GM10266 (cell line): ENCODE results near the gene ERICH6.

ENCODE experiments used
- DNase-seq: peaks from one replicate; pipeline ENCODE4 v3.0.0; 2012; ENCODE audit errors: extremely low spot score
- TF ChIP-seq, protein P1 (sequence below): IDR thresholded peaks from 2 replicates; pipeline ENCODE4 v1.5.1; 2012; ENCODE audit warnings: mild to moderate bottlenecking, low read depth; ENCODE audit not compliant: control insufficient read depth, insufficient read depth; ENCODE audit errors: missing control alignments

Gene ERICH6

DNA sequence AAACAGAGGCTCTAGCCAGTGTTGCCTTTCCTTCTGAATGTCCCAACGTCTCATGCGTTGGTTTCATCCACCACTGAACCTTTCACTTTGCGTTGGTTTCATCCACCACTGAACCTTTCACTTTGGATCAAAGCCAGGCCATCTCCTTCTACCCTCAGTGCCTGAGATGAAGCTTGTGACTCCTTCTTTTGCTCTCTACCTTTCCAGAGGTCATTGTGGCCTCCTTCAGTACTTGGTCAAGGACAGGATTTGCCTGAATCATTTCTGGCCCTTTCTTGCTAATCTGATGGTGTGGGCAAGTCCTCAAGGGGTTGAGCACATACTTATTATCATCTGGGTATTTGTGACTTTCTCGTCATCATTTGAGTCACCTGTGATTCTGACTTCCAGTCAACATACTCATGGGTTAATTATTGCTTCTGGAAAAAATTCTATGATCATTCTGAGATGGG lies 50.6 kb downstream of the ERICH6 start:
- TF ChIP-seq, protein P1, sequence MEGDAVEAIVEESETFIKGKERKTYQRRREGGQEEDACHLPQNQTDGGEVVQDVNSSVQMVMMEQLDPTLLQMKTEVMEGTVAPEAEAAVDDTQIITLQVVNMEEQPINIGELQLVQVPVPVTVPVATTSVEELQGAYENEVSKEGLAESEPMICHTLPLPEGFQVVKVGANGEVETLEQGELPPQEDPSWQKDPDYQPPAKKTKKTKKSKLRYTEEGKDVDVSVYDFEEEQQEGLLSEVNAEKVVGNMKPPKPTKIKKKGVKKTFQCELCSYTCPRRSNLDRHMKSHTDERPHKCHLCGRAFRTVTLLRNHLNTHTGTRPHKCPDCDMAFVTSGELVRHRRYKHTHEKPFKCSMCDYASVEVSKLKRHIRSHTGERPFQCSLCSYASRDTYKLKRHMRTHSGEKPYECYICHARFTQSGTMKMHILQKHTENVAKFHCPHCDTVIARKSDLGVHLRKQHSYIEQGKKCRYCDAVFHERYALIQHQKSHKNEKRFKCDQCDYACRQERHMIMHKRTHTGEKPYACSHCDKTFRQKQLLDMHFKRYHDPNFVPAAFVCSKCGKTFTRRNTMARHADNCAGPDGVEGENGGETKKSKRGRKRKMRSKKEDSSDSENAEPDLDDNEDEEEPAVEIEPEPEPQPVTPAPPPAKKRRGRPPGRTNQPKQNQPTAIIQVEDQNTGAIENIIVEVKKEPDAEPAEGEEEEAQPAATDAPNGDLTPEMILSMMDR = no peak

DNA sequence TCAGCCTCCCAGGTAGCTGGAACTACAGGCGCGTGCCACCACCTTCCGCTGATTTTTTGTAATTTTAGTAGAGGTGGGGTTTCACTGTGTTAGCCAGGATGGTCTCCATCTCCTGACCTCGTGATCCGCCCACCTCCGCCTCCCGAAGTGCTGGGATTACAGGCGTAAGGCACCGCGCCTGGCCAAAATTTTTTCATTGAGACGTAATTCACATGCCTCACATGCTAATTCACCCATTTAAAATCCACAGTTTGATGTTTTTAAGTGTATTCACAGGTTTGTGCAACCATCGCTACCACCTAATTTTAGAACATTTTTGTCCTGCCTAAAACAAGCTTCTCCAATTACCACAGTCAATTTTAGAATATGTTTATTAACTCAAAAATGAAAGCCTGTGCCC lies 63.5 kb downstream of the ERICH6 start:
- no peak for DNase-seq
- TF ChIP-seq, protein P1 = no peak

More for the DNA sequence above, 50.6 kb downstream of the ERICH6 start:
- DNase-seq = no peak

DNA sequence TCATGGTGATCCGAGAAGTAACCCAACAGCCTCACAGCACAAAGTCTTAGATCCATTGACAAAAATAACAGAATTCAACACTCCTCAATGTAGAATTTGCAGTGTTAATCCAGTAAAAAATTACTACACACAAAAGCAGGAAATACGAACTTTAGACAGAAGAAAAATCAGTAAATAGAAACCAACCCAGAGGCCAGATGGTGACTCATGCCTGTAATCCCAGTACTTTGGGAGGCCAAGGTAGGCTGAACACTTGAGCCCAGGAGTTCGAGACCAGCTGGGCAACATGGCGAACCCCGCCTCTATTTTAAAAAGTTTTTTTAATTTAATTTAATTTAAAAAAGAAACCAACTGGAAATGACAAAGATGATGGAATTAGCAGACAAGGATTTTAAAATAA lies 64.5 kb downstream of the ERICH6 start:
- TF ChIP-seq, protein P1 = no peak
- DNase-seq = no peak

DNA sequence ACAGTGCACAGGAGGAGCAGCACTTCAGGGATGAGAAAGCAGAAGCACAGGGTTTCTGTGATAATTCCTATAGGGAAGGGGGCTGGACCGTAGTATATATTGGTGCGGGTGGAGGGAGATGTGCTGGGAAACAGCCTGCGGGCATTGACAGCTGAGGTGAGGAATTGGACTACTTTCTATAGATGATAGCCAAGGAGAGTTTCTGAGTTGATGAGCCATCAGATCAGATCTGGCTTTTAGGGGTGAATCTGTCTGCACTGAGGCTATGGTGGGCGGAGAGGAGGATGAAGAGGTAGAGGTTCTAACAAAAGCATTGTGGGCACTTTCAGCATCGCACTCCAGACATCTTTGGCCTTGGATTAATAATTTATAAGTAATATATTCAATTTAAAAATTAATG lies 67.5 kb downstream of the ERICH6 start:
- TF ChIP-seq, protein P1 = no peak

DNA sequence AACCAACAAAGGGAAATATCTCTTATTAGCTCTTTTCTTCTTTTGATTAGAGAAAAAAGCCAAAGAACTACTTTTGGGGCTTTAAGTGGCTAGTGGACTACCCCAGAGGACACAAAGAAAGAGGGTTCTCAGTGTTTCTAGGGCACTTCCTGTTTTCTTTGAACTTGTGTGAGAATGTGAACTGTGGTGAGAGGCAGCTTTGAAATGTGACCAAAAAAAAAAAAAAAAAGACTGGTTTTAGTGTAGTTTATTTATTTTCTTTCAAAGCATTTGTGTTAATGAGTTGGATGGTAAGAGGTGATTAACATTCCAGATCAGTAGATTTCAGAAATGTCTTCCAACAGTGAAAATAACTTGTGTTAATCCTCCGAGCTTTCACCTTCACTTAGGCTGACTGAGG lies 68.2 kb downstream of the ERICH6 start:
- TF ChIP-seq, protein P1 = no peak
- peak; percentile 47 for DNase-seq

More for the DNA sequence above, 67.5 kb downstream of the ERICH6 start:
- DNase-seq = no peak

DNA sequence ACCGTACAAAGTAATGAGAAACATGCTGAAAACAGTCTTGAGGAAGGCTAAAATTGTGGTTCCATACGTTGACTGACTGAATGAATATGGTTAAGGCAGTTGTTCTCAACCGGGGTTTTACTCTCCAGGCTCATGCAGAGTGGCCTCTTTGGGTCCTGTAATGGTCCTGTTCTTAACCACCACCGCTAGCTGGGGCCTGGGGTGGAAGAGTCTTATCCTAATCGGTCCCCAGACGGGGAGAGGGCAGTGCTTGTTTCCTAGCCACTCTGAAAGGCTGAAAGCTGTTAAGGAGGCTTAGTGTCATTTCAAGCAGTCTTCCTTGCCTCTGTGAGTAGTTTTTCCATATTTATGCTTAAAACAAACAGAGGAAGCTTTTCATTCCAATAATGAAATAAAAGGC lies 68.6 kb downstream of the ERICH6 start:
- DNase-seq = no peak
- TF ChIP-seq, protein P1 = no peak

DNA sequence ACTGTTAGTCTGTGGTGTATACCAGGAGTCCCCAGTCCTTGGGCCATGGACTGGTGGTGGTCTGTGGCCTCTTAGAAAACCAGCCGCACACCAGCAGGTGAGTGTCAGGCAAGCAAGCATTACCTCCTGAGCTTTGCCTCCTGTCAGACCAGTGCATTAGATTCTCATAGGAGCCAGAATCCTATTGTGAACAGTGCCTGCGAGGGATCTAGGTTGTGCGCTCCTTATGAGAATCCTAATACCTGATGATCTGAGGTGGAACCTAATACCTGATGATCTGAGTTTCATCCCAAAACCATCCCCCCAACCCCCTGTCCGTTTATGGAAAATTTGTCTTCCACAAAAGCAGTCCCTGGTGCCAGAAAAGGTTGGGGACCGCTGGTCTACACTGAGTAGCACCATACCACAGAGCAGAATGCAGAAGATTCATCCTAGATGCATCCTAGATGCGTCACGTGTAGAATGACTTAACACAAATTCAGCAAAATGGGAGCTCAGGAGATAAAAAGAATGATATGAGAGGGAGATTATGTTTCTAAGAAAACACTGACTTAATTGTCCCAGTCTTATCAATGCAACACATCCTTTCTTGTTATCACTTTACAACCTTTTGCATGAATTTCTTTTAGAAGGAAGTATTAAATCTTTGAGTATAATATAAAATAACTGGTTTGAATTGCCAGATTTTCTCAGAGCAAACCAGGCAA lies 72.1 kb downstream of the ERICH6 start:
- DNase-seq = no peak
- TF ChIP-seq, protein P1 = no peak
